GM18868 (cell line): Measurements from ENCODE around the gene SLX4IP.

Experiments used
- ATAC-seq: cut with Tn5 transposase; IDR thresholded peaks from one replicate; pipeline ENCODE4 v1.9.1; 2021; ENCODE audit warnings: mild to moderate bottlenecking, moderate library complexity; ENCODE audit not compliant: unreplicated experiment

Gene SLX4IP

GRCh38 chr20:10641893-10642292 lies 206.8 kb downstream of the SLX4IP start:
- ATAC-seq, result no peak

GRCh38 chr20:10642856-10643559 lies 207.9 kb downstream of the SLX4IP start:
- ATAC-seq, result no peak

GRCh38 chr20:10643560-10643873 lies 208.4 kb downstream of the SLX4IP start:
- ATAC-seq, result no peak

- peak; percentile 69 for ATAC-seq
These were observed 209.5 kb downstream of the SLX4IP start for GRCh38 chr20:10644458-10645204.

GRCh38 chr20:10645205-10645570 lies 210.1 kb downstream of the SLX4IP start:
- ATAC-seq, result no peak

GRCh38 chr20:10646006-10646405 lies 210.9 kb downstream of the SLX4IP start:
- ATAC-seq, result no peak

GRCh38 chr20:10646886-10647420 lies 211.8 kb downstream of the SLX4IP start:
- no peak for ATAC-seq

- peak; percentile 52 for ATAC-seq
These were observed 212.4 kb downstream of the SLX4IP start for GRCh38 chr20:10647471-10647870.

GRCh38 chr20:10647909-10648308 lies 212.8 kb downstream of the SLX4IP start:
- ATAC-seq, result no peak

GRCh38 chr20:10648651-10649050 lies 213.5 kb downstream of the SLX4IP start:
- ATAC-seq, result no peak

GRCh38 chr20:10649080-10649796 lies 214.1 kb downstream of the SLX4IP start:
- ATAC-seq, result no peak

GRCh38 chr20:10649797-10650160 lies 214.7 kb downstream of the SLX4IP start:
- ATAC-seq, result no peak

- ATAC-seq, result no peak
These were observed 216.3 kb downstream of the SLX4IP start for GRCh38 chr20:10651227-10651990.

GRCh38 chr20:10652185-10652584 lies 217.1 kb downstream of the SLX4IP start:
- ATAC-seq, result no peak

GRCh38 chr20:10652660-10653261 lies 217.7 kb downstream of the SLX4IP start:
- no peak for ATAC-seq

- ATAC-seq, result no peak
These were observed 218.6 kb downstream of the SLX4IP start for GRCh38 chr20:10653599-10654249.

GRCh38 chr20:10654250-10654610 lies 219.1 kb downstream of the SLX4IP start:
- no peak for ATAC-seq

- ATAC-seq, result peak; percentile 91
These were observed 219.5 kb downstream of the SLX4IP start for GRCh38 chr20:10654630-10655029.

GRCh38 chr20:10655720-10656669 lies 220.9 kb downstream of the SLX4IP start:
- no peak for ATAC-seq
